Hindlimb muscle (tissue), 1 donor: ENCODE results near the gene FAM53B. TPM values are rescaled to one million over a fixed set of nuclear protein-coding genes. Genes with fewer than 3 reads are reported as not detected.
A peak's percentile ranks its signal among the peaks of the same experiment; 100 is the strongest.

ENCODE experiments used
- DNase-seq: peaks from one replicate; pipeline ENCODE4 v3.0.0-alpha.2; 2013
- polyA plus RNA-seq: library from polyadenylated mRNA; unstranded; fragments of 120-200 nt; gene quantifications from one replicate; pipeline ENCODE4 v1.2.1, GENCODE V29; 2013; ENCODE audit not compliant: insufficient read length

FAM53B gene
- polyA plus RNA-seq, 1 donor, result 27.8 TPM

DNA sequence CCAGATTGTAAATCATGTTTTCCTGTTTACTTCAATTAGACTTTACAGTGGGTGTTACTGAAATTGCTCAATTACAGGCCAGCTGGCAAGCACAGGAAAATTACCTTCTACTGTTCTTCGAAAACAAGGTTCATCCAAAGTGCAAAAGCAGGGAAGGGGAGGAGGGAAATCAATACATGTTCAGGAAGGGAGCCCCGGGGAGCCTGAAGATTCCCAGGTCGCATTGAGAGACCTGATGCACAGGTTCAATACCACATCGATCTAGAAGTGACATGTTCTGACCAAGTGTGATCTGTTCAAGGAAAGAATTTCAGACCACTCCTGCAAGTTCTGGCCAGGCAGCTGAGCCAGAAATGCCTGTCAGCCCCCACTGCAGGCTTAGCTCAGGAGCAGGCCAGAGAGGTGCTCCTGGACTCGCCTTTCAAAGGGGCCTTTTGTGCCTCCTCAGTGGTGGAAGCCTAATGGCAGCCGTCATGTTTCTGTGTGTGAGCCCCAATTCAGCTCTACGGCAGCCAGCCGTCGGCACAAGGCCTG, 35.9 kb downstream of the FAM53B start:
- no peak for DNase-seq

- DNase-seq, result no peak
Measured at GRCh38 chr10:124707551-124707950, 36.6 kb downstream of the FAM53B start.

DNA sequence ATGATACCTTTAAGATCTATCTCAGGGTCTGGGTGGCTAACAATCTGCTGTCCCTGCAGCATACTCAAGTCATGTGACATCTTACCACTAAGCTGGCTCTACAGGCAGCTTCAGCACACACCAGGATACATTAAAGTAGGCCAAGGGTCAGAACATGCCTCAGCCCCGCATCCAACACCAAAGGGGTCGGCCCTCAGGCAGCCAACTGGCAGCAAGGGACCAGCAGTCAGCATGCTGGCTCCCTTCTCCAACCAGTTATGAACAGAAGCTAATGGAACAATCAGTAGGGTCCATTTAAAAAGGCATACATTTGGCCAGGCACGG, 37.1 kb downstream of the FAM53B start:
- DNase-seq, result no peak

- no peak for DNase-seq
Measured at GRCh38 chr10:124706462-124707143, 37.6 kb downstream of the FAM53B start.

DNA sequence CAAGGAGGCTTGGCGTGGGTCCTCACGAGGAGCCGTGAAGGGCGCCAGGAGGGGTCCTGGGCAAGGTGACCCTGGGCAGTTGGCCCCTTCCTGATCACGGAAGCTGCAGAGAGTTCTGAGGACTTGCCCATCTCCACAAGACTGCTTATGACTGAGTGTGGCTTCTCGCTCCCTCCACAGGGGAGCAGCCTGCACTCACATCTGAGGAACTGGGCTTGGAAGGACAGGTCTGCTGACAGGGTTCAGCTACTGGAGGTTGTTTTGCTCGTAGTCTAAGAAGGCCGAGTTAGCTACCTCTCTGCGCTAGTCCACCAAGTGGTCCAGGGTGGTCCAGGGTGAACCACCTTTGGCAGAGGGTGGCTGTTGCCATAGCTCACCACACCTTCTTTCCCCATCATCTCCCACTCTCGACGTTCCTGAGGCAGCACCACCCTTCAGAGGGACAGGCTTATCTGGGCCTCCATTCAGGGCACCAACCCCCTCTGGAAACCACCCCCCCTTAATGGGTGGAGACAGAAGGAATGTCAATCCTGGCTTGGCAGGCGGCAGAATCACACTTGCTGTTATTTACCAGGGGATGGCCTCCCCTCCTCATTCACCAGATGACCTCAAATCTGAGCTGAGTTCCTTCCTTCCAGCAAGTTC, 38.2 kb downstream of the FAM53B start:
- no peak for DNase-seq

- no peak for DNase-seq
Measured at GRCh38 chr10:124705381-124705740, 38.8 kb downstream of the FAM53B start.

DNA sequence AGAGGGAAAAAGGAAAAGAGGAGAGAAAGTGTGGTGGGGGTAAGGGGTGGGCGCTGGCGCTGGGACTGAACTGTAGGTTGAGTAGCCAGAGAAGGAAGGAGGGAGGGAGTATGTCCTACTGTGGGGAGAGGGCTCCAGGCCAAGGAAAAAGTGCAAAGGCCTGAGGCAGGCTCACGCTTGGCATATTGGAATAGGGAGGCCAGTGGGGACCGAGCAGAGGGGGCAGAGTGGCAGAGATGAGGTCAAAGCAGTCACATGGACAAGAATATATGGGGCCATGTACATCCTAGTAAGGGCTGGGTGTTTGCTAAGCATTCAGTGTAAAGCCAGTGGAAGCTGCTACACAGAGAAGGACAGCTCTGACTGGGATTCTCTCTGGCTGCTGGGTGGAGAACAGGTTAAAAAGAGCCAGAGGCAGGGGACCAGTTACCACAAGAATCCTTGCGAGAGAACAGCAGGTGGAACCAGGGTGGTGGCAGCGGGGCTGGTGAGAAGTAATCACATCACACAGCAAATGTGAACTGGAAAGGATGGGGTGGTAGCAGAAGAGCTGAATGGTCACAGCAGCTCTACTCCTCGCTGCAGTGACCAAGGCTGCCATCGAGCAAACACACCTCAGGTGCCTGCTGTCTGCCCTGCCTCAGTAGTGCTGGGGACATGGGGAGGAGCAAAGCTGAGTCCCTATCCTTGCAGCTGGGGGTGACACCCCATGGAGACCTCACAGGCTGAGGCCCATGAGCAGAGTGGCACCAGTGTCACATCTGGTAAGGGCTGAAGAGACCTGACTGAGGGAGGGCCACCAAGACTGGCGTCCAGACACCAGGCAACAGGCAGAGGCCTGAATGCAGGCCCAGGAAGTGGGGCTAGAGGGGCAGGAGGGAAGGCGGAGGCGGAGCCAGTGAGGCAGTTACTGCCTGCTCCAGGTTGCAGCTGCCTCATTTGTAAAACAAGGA, 39.5 kb downstream of the FAM53B start:
- no peak for DNase-seq

GRCh38 chr10:124703778-124704427, 40.3 kb downstream of the FAM53B start:
- peak; percentile 78 for DNase-seq

GRCh38 chr10:124703372-124703771, 40.8 kb downstream of the FAM53B start:
- DNase-seq, result no peak

- DNase-seq, result no peak
Measured at GRCh38 chr10:124701881-124702656, 42.1 kb downstream of the FAM53B start.

GRCh38 chr10:124701435-124701834, 42.7 kb downstream of the FAM53B start:
- peak; percentile 89 for DNase-seq

GRCh38 chr10:124701038-124701365, 43.2 kb downstream of the FAM53B start:
- no peak for DNase-seq

DNA sequence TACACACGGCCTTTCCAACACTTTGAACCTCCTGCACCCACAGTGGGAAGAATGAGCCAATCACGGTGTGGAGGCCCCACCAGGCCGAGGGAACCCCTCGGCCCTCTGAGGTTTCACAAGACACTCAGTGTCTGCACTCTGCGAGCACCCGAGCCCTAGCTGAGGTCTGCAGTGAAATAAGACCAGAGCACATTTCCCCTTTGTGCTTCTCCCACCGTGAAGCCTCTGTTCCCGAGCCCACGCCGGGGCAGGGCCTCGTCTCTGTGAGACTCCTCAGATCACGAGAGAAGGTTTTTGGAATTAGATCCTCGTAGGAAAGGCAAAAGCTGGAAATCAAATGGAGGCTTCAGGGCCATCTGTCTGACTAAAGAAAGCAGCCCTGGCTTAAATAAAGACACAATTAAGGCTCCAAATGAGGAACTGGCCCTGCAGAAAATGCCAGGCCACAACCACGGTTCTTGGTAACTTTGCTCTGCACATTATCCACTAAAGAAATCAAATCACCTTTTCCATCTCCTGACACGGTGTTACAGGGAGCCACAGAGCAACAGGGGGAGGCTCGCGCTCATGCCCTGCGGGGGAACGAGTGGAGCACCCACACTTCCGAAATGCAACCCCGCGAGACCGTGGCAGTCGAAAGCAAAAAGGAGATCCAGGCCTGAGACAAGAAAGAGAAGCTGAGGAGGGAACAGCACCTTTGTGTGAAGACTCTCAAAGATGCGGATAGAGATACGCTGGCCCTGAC, 43.7 kb downstream of the FAM53B start:
- no peak for DNase-seq

DNA sequence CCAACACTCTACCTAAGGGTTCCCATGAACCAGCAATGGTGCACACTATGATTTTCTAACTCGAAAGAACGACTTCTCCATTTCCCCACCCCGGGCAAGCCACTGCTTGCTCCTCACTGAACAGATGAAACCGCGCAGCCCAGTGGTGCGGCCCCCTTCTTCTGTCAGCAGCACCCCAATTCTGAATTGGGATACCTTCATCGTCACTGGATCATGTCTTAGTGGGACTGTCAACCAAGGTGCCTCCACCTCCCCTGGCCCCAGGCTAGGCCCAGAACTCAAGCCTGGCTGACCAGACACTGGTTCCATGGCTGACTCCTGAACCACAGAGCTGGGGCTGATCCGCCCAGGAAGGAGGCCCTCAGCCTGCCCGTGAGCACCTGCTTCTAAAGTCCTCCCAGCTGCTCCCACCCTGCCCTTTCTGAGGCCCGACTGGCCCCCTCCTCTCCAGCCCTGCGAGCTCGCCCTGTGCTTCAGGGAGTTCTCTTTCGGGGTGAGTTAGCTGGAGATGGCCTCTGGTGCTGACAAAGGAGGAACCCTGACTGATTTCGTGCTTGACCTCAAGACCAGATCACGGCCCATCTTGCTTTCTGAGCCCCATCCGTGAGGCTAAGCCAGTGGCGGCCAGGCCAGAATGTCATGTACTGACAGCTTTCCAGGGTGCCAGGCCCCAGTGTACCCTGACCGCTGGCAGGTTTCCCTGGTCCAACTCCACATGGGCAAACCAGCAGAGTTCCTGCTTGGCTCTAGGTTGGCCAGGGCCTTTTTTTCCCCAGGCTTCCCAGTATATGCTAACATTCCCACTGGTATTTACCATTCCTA, 44.5 kb downstream of the FAM53B start:
- no peak for DNase-seq

DNA sequence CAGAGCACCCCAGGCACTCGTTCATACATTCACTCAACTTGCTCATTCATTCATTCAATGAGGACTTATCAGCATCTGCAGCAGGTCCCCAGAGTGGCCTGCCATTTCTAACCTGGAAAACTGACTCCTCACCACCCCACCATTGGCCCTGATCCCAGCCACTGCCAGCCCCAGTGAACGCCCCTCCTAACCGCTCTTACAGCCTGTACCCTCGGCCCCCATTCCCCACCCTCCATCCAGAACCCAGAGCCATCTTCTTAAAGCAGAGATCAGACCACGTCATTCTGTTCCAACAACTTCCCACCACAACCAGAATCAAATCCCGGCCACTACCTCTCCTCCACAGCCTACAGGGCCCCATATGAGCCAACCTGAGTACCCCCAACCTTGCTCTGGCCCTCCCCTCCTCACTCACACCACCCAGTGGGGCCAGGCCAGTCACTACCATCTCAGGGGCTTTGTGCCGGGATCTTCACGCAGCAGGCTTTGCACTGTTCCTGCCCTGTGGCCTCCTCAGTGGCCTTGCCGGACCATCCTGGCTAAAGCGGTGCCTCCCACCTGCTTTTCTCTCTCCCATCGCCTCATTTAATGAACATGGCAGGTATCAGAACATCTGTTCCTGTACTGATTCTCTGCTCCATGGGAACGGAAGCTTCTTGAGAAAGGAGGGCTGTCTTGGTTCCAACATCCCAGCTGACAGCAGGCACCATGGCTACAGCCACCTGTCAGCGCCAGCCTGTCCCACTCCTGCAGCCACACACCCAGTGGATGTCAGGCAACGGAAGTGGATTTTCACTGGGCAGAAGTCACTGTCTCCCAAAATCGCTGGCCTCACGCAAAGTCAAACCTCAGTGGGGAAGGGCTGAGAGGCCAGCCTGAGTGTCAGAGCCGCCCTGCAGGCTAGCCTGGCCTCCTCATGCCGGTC, 45.4 kb downstream of the FAM53B start:
- DNase-seq, result no peak

GRCh38 chr10:124697837-124698544, 46.2 kb downstream of the FAM53B start:
- no peak for DNase-seq

DNA sequence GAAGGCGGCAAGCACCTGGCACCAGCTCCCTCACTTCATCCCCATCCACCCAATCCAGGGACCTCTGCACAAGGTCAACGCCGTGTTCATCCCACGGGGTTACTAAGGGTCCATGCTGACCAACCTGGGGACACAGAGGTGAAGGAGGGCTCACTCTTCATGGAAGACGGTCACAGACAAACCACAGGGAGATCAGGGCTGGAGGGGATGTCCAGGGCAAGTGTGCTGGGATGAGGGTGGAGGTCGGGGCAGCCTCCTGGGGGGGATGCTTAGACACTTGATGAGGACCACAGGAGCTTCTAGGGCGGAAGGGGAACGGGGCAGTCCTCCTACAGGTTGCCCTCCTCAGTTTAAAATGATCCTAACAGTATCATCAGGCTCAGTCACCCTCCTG, 46.7 kb downstream of the FAM53B start:
- no peak for DNase-seq
